ENCODE measurements around the gene MMP24OS. TPM values are rescaled to one million over a fixed set of nuclear protein-coding genes. Genes with fewer than 3 reads are reported as not detected.

Gene MMP24OS
- total RNA-seq, 1 donor from 2014 or later: 17.5 TPM

DNA sequence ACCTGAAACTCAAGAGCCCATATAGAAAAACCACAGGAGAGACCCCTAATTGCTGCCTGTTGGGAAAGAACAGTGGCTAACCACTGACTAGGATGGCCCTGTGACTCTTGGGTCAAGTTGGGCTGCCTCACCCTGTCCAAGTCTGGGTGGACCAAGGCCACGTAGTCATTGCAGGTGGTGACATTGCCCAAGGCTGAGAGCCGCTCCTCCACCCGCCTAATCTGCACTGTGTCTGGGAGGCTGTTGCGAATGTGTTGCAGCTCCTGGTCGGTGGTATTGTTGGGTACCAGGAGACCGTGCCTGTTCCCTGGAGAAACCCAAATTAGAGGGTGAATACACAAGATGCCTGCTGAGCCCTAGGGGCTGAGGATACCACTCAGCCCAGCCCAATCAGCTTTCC is 2.6 kb upstream of the MMP24OS start:
- Histone ChIP-seq H3K36me3 (ENCODE audit: control insufficient read depth, insufficient read depth, low read length) (peaks cover 8% of the 10 kb centered on the region), H3K27me3 (ENCODE audit: control insufficient read depth, insufficient read depth, low read length) (no peaks in the 10 kb centered on the region), H3K4me3 (ENCODE audit: low read depth, low read length) (no peak overlapping the region)
- TF ChIP-seq, protein P1, sequence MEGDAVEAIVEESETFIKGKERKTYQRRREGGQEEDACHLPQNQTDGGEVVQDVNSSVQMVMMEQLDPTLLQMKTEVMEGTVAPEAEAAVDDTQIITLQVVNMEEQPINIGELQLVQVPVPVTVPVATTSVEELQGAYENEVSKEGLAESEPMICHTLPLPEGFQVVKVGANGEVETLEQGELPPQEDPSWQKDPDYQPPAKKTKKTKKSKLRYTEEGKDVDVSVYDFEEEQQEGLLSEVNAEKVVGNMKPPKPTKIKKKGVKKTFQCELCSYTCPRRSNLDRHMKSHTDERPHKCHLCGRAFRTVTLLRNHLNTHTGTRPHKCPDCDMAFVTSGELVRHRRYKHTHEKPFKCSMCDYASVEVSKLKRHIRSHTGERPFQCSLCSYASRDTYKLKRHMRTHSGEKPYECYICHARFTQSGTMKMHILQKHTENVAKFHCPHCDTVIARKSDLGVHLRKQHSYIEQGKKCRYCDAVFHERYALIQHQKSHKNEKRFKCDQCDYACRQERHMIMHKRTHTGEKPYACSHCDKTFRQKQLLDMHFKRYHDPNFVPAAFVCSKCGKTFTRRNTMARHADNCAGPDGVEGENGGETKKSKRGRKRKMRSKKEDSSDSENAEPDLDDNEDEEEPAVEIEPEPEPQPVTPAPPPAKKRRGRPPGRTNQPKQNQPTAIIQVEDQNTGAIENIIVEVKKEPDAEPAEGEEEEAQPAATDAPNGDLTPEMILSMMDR (IDR thresholded peaks at IDR 0.05; ENCODE audit: insufficient read depth, low read length, poor library complexity, severe bottlenecking): no peak
- DNase-seq (ENCODE audit: low read depth): no peak

- TF ChIP-seq, protein P1 (IDR thresholded peaks at IDR 0.05; ENCODE audit: insufficient read depth, low read length, poor library complexity, severe bottlenecking): no peak
- DNase-seq (ENCODE audit: low read depth): no peak
- Histone ChIP-seq H3K36me3 (ENCODE audit: control insufficient read depth, insufficient read depth, low read length) (peaks cover 8% of the 10 kb centered on the region), H3K27me3 (ENCODE audit: control insufficient read depth, insufficient read depth, low read length) (no peaks in the 10 kb centered on the region), H3K4me3 (ENCODE audit: low read depth, low read length) (no peak overlapping the region)
Observed at GRCh38 chr20:35279533-35280174, 1.7 kb upstream of the MMP24OS start.

GRCh38 chr20:35279040-35279439 is 1.1 kb upstream of the MMP24OS start:
- DNase-seq (ENCODE audit: low read depth): no peak
- Histone ChIP-seq H3K36me3 (ENCODE audit: control insufficient read depth, insufficient read depth, low read length) (peaks cover 8% of the 10 kb centered on the region), H3K4me3 (ENCODE audit: low read depth, low read length) (no peak overlapping the region), H3K27me3 (ENCODE audit: control insufficient read depth, insufficient read depth, low read length) (no peaks in the 10 kb centered on the region)
- TF ChIP-seq, protein P1 (IDR thresholded peaks at IDR 0.05; ENCODE audit: insufficient read depth, low read length, poor library complexity, severe bottlenecking): no peak

DNA sequence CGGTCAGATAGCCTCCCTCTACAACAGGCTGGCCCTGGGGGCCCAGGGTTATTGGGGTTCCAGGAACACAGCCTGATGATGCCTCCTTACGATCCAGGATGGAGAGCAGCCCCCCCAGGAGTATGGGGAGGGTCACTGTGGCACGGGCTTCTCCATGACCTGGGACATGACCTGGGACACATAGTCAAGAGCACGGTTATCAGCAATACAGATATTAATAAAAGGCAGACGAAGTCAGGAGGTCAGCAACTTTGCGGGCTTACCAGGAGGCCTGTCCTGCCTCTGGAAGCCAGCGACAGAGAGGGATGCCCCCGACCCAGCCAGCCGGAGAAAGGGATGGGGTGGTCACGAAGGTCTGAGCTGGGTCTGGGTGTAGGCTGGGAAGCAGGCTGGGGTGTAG is 795 bp downstream of the MMP24OS start:
- peak overlapping the region; percentile 78 for H3K4me3 ChIP-seq (ENCODE audit: low read depth, low read length)
- H3K36me3 ChIP-seq (ENCODE audit: control insufficient read depth, insufficient read depth, low read length): peaks cover 8% of the 10 kb centered on the region
- no peak for DNase-seq (ENCODE audit: low read depth)
- no peaks in the 10 kb centered on the region for H3K27me3 ChIP-seq (ENCODE audit: control insufficient read depth, insufficient read depth, low read length)
- TF ChIP-seq, protein P1 (IDR thresholded peaks at IDR 0.05; ENCODE audit: insufficient read depth, low read length, poor library complexity, severe bottlenecking): no peak

GRCh38 chr20:35276408-35276807 is 1.5 kb downstream of the MMP24OS start:
- DNase-seq (ENCODE audit: low read depth): no peak
- Histone ChIP-seq H3K36me3 (ENCODE audit: control insufficient read depth, insufficient read depth, low read length) (peaks cover 8% of the 10 kb centered on the region), H3K4me3 (ENCODE audit: low read depth, low read length) (no peak overlapping the region), H3K27me3 (ENCODE audit: control insufficient read depth, insufficient read depth, low read length) (no peaks in the 10 kb centered on the region)
- TF ChIP-seq, protein P1 (IDR thresholded peaks at IDR 0.05; ENCODE audit: insufficient read depth, low read length, poor library complexity, severe bottlenecking): no peak

DNA sequence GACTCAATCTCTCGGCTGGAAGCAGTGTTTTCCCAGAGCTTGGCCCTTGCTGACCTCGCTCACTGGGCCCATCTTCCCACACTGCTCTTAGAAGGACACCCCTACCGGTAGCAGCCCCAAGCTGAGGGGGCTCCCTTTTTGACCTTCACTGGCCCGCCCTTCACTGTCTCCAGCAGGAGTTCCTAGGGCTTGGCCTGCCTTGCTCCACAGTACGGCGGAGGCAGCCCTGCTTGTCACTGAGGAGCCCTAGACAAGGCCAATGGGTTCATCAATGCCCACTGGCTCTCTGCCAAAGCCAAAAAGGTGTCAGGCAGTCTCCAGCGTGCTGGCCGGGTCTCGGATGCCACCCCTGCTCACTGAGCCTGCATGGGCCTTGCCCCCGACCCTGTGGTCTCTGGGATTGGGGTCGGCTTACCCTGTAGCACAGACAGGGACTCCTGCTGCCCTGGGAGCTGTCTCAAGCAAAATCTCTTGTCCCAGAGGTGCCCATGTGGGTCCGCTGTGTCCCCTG is 2.1 kb downstream of the MMP24OS start:
- no peak for DNase-seq (ENCODE audit: low read depth)
- Histone ChIP-seq H3K36me3 (ENCODE audit: control insufficient read depth, insufficient read depth, low read length) (peaks cover 8% of the 10 kb centered on the region), H3K4me3 (ENCODE audit: low read depth, low read length) (no peak overlapping the region), H3K27me3 (ENCODE audit: control insufficient read depth, insufficient read depth, low read length) (no peaks in the 10 kb centered on the region)
- TF ChIP-seq, protein P1 (IDR thresholded peaks at IDR 0.05; ENCODE audit: insufficient read depth, low read length, poor library complexity, severe bottlenecking): no peak
